Caco-2 (cell line): Measurements from ENCODE around the gene FHDC1. TPM values are rescaled to one million over a fixed set of nuclear protein-coding genes. Genes with fewer than 3 reads are reported as not detected.

ENCODE experiments used
- BruUV-seq: library from RNA; stranded (reverse); fragments of 400-500 nt; replicated peaks from 2 replicates; lab custom pipeline; 2021; lab: Mats Ljungman, UMichigan
- CTCF ChIA-PET: fragments of 300-600 bp; sonication (Branson Sonifier 250); formaldehyde crosslinking; loops from one replicate; lab custom pipeline; 2022; ENCODE audit warnings: antibody characterized with exemption; lab: Charles Lee
- POLR2A ChIA-PET: fragments of 300-600 bp; sonication (Branson Sonifier 250); formaldehyde crosslinking; loops from one replicate; lab custom pipeline; 2022; ENCODE audit warnings: antibody characterized with exemption; lab: Charles Lee
- DNase-seq, 2 experiments: peaks; one replicate each; pipeline versions ENCODE4 v3.0.0 to v3.0.0-alpha.2; 2020 to 2022
- H3K27me3 ChIP-seq: replicated peaks from 2 replicates; pipeline ENCODE4 v1.6.0; 2011; ENCODE audit warnings: low read length; ENCODE audit not compliant: control insufficient read depth, insufficient read depth
- H3K36me3 ChIP-seq: 2 replicates; pipeline ENCODE4 v1.5.1; 2011; ENCODE audit warnings: low read length; ENCODE audit not compliant: control insufficient read depth, insufficient read depth
- H3K4me1 ChIP-seq: fragments of 250-450 bp; sonication (Bioruptor Pico); 2 replicates; pipeline ENCODE4 v1.5.1; 2020; ENCODE audit warnings: mild to moderate bottlenecking
- H3K4me3 ChIP-seq: 2 replicates; pipeline ENCODE4 v1.5.1; 2011; ENCODE audit warnings: low read depth, mild to moderate bottlenecking, control low read depth, low read length
- H3K9me3 ChIP-seq: fragments of 250-450 bp; sonication (Bioruptor Pico); 2 replicates; pipeline ENCODE4 v1.5.1; 2020; ENCODE audit warnings: mild to moderate bottlenecking, moderate library complexity
- H3K27ac Mint-ChIP-seq: one replicate; pipeline ENCODE4 v1.8.0; 2022; ENCODE audit warnings: mixed read lengths; ENCODE audit not compliant: unreplicated experiment
- H3K27me3 Mint-ChIP-seq: one replicate; pipeline ENCODE4 v1.8.0; 2022; ENCODE audit warnings: mixed read lengths; ENCODE audit not compliant: insufficient read depth, unreplicated experiment
- H3K36me3 Mint-ChIP-seq: one replicate; pipeline ENCODE4 v1.8.0; 2022; ENCODE audit warnings: mild to moderate bottlenecking, mixed read lengths; ENCODE audit not compliant: insufficient read depth, unreplicated experiment
- H3K4me1 Mint-ChIP-seq: one replicate; pipeline ENCODE4 v1.8.0; 2022; ENCODE audit warnings: low read depth, mixed read lengths; ENCODE audit not compliant: unreplicated experiment
- H3K4me3 Mint-ChIP-seq: one replicate; pipeline ENCODE4 v1.8.0; 2022; ENCODE audit warnings: mild to moderate bottlenecking, moderate library complexity, mixed read lengths; ENCODE audit not compliant: unreplicated experiment
- H3K9me3 Mint-ChIP-seq: one replicate; pipeline ENCODE4 v1.8.0; 2022; ENCODE audit warnings: mixed read lengths; ENCODE audit not compliant: unreplicated experiment
- CTCF ChIP-seq, 2 experiments: fragments of 200-600 bp in 1 of 2; IDR thresholded peaks; 1 replicate in 1 of 2; 2 replicates in 1 of 2; pipeline versions ENCODE4 v1.5.1 to v1.8.0; 2011 to 2022; ENCODE audit warnings: antibody characterized with exemption in 1 of 2, control low read depth in 1 of 2, inconsistent platforms in 1 of 2, low read depth in 1 of 2, low read length in 1 of 2, mild to moderate bottlenecking in 1 of 2, moderate library complexity in 1 of 2; ENCODE audit not compliant: insufficient read depth in 1 of 2, severe bottlenecking in 1 of 2, unreplicated experiment in 1 of 2
- intact Hi-C: fragments of 100-400 bp; cut with micrococcal nuclease; formaldehyde crosslinking; loops from one replicate; pipeline ENCODE4 v1.10.0; 2022; ENCODE audit not compliant: unreplicated experiment
- total RNA-seq: library from RNA; stranded (reverse); gene quantifications from 2 replicates; pipeline ENCODE4 v1.2.3, GENCODE V29; 2022

The FHDC1 gene
- total RNA-seq, 1 experiment from 2014 or later: 1.4 TPM

DNA sequence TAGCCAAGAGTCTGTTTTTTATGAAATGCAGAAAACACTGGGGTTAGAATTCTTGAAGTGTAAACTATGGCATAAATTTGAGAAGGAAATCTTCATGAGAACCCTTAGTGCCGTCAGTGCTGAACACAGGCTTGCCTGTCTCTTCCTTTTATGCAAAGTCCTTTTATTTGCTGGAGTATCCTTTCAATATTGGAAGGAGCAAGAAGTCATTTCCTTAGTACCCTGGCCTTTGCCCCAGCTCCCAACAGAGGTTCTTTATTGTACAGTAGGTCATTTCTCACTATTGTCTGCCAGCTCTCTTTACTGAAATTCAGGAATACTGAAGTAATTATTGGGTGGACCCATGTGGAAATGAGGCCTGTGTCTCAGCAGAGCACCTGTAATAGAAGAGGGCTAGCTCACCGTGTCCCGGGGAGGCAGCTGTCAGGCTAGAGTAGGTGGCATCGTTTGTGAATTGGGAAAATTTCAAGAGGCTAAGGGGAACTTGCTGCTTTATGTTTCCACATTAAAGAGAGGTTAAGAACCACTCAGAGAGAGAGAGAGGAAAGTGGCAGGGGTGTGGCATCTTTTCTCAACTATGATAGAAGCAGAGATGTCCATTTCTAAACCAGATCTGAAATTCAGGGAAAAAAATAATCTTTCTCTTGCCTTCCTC, 8.7 kb downstream of the FHDC1 start:
- Histone ChIP-seq H3K36me3 (no peaks in the 10 kb centered on the region), H3K4me3 (no peak overlapping the region), H3K9me3 (no peaks in the 10 kb centered on the region), H3K4me1 (no peaks in the 10 kb centered on the region), H3K27me3 (no peaks in the 10 kb centered on the region)
- Mint-ChIP-seq H3K4me3 (no peak overlapping the region), H3K27me3 (no peaks in the 10 kb centered on the region), H3K9me3 (no peaks in the 10 kb centered on the region), H3K36me3 (peaks cover 7% of the 10 kb centered on the region), H3K27ac (no peak overlapping the region), H3K4me1 (no peaks in the 10 kb centered on the region)
- no peak for TF ChIP-seq CTCF (IDR thresholded peaks at IDR 0.05; ENCODE audit: insufficient read depth in 1 of 2, low read depth in 1 of 2, low read length in 1 of 2, severe bottlenecking in 1 of 2, unreplicated experiment in 1 of 2)
- CTCF ChIA-PET: no interaction called here
- intact Hi-C loops: no loop called here
- no peak for DNase-seq
- no TSS peak for BruUV-seq
- POLR2A ChIA-PET: no interaction called here

DNA sequence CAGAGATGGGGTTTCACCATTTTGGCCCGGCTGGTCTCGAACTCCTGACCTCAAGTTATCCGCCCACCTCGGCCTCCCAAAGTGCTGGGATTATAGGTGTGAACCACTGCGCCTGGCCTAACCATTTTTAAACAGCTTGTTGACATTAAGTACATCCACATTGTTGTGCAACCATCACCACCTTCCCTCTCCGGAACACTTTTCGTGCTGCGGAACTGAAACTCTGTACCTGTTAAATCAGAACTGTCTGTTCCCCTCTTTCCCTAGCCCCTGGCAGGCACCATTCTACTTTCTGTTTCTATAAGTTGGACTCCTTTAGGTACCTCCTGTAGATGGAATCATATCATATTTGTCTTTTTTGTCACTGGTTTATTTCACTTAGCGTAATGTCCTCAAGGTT, 9.5 kb downstream of the FHDC1 start:
- no peaks in the 10 kb centered on the region for H3K27me3 ChIP-seq
- H3K4me1 ChIP-seq: no peaks in the 10 kb centered on the region
- intact Hi-C loops: no loop called here
- no peaks in the 10 kb centered on the region for H3K36me3 ChIP-seq
- no peak overlapping the region for H3K4me3 ChIP-seq
- Mint-ChIP-seq H3K4me3 (no peak overlapping the region), H3K36me3 (peaks cover 7% of the 10 kb centered on the region), H3K27me3 (no peaks in the 10 kb centered on the region), H3K9me3 (no peaks in the 10 kb centered on the region), H3K4me1 (peaks cover 2% of the 10 kb centered on the region), H3K27ac (no peak overlapping the region)
- POLR2A ChIA-PET: no interaction called here
- no peaks in the 10 kb centered on the region for H3K9me3 ChIP-seq
- DNase-seq: no peak
- TF ChIP-seq CTCF (IDR thresholded peaks at IDR 0.05; ENCODE audit: insufficient read depth in 1 of 2, low read depth in 1 of 2, low read length in 1 of 2, severe bottlenecking in 1 of 2, unreplicated experiment in 1 of 2): no peak
- CTCF ChIA-PET: no interaction called here
- no TSS peak for BruUV-seq

DNA sequence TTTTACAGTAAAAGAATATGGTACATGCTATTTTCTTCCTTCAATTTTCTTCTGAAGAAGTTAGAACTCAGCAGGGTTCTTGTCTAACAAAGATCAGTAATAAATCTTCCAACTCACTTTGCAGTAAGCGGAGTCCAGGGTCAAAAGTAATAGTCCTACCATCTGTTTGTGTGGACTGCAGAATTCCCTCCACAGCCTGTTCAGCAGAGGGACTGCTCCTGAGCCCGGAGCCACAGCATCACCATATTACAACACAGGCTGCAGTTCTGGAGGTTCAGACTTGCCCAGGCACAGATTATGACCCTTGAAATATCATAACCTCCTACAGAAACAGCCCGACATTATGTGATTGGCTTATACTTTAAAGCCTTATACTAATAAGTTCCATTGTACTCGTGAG, 10.3 kb downstream of the FHDC1 start:
- intact Hi-C loops: no loop called here
- ChIA-PET POLR2A (no interaction called here), CTCF (no interaction called here)
- no peak for DNase-seq
- no peak overlapping the region for H3K27ac Mint-ChIP-seq
- no peaks in the 10 kb centered on the region for H3K27me3 Mint-ChIP-seq
- H3K4me1 ChIP-seq: no peaks in the 10 kb centered on the region
- no peak for TF ChIP-seq CTCF (IDR thresholded peaks at IDR 0.05; ENCODE audit: insufficient read depth in 1 of 2, low read depth in 1 of 2, low read length in 1 of 2, severe bottlenecking in 1 of 2, unreplicated experiment in 1 of 2)
- H3K4me3 ChIP-seq: no peak overlapping the region
- no peaks in the 10 kb centered on the region for H3K9me3 Mint-ChIP-seq
- no peaks in the 10 kb centered on the region for H3K9me3 ChIP-seq
- H3K4me3 Mint-ChIP-seq: no peak overlapping the region
- H3K36me3 ChIP-seq: no peaks in the 10 kb centered on the region
- peaks cover 10% of the 10 kb centered on the region for H3K4me1 Mint-ChIP-seq
- BruUV-seq: no TSS peak
- H3K27me3 ChIP-seq: no peaks in the 10 kb centered on the region
- H3K36me3 Mint-ChIP-seq: peaks cover 7% of the 10 kb centered on the region
